Thymus (tissue), 11 donors: ENCODE data around the gene POLR1D. TPM values are rescaled to one million over a fixed set of nuclear protein-coding genes. Genes with fewer than 3 reads are reported as not detected.
"Not testable (repeated sequence)": the region's sequence is repeated elsewhere in the genome, so short reads cannot be mapped to it uniquely, and the experiment has no call there.

Source experiments
- DNase-seq, 9 donors: peaks; one replicate each; pipeline ENCODE4 v3.0.0-alpha.2; 2013; ENCODE audit warnings: low spot score in 9 of 9, low read depth in 6 of 9, missing footprints in 1 of 9
- H3K27ac ChIP-seq, 2 donors: one replicate each; pipeline ENCODE4 v1.5.1; 2013; ENCODE audit warnings: control low read depth in 1 of 2, low read depth in 1 of 2, low read length in 1 of 2, mild to moderate bottlenecking in 1 of 2, moderate library complexity in 1 of 2
- H3K27me3 ChIP-seq, 2 donors: one replicate each; pipeline ENCODE4 v1.5.1; 2013; ENCODE audit warnings: low read length in 1 of 2; ENCODE audit not compliant: control insufficient read depth in 2 of 2, insufficient read depth in 1 of 2
- H3K36me3 ChIP-seq, 2 donors: one replicate each; pipeline ENCODE4 v1.5.1; 2013; ENCODE audit warnings: low read length in 1 of 2, mild to moderate bottlenecking in 1 of 2, moderate library complexity in 1 of 2; ENCODE audit not compliant: control insufficient read depth in 2 of 2, insufficient read depth in 2 of 2
- H3K4me1 ChIP-seq, 2 donors: one replicate each; pipeline ENCODE4 v1.5.1; 2013; ENCODE audit warnings: low read length in 2 of 2; ENCODE audit not compliant: control insufficient read depth in 2 of 2, insufficient read depth in 2 of 2
- H3K4me3 ChIP-seq, 2 donors: one replicate each; pipeline ENCODE4 v1.5.1; 2013; ENCODE audit warnings: low read length in 2 of 2, control low read depth in 1 of 2, mild to moderate bottlenecking in 1 of 2
- H3K9me3 ChIP-seq, 2 donors: one replicate each; pipeline ENCODE4 v1.5.1; 2013; ENCODE audit warnings: low read length in 1 of 2, mild to moderate bottlenecking in 1 of 2; ENCODE audit not compliant: control insufficient read depth in 2 of 2, insufficient read depth in 1 of 2
- WGBS: extraction: QIAGEN DNeasy Blood & Tissue Kit; methylation state at CpG from one replicate; pipeline ENCODE4 v1.1.7; 2013; 5-methylcytosine and 5-hydroxymethylcytosine counted together
- polyA plus RNA-seq: library from polyadenylated mRNA; stranded (reverse); fragments of 200-250 nt; gene quantifications from one replicate; pipeline ENCODE4 v1.2.3, GENCODE V29; 2013
- total RNA-seq: library from RNA; stranded (reverse); fragments of 120-200 nt; gene quantifications from one replicate; pipeline ENCODE4 v1.2.4, GENCODE V29; 2013
- donor health status: healthy.

The POLR1D gene
- total and polyA plus RNA-seq, 2 donors = 122 to 221 TPM

DNA sequence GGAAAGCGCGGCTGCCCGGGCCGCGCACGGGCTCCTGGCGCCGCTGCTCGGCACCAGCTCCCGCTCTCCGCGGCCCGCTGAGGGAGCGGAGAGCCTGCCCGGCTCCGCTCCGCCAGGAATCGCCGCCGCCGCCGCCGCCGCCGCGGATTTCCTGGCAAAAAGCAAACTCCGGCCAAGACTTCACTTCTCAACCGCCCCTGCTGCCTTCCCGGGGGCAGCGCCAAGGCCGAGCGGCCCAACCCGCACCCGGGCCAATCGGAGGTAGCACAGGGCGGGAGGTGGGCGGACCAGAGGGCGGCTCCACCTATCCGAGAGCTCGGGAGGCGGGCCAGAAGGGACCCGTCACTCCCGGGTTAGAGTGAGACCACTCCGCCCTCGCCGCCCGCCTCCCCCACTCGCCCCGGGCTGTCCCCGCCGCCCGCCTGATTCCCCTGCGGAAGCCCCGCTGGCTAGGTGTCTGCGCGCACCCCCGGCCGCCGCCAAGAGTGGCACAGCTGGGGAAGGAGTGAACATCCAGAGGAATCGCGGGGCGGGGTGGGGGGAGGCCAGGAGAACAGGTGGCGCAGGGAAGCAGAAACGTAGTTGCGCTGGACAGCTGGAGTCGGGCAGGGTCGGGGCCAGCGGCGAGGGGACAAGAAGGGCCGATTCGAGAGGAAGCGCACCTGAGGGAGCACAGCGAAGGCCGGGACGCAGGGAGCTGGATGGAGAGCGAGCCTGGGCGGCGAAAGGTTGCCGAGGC, 1.1 kb upstream of the POLR1D start, which contains the start of gene LNX2:
Gene LNX2, minus strand, starts transcription at position 153 of the 739 bp plus-strand sequence. CDS start 38,826 bp downstream, outside the sequence.
- Histone ChIP-seq H3K27ac (peak within 1 kb of the TSS; percentile 97 to 98), H3K4me1 (peaks cover 22% of the 10 kb centered on the region in 2 donors), H3K27me3 (no peaks in the 10 kb centered on the region), H3K4me3 (peak within 1 kb of the TSS; percentile 59 to 91), H3K36me3 (peaks cover 0 to 25% of the 10 kb centered on the region in 2 donors), H3K9me3 (peaks cover 0 to 1% of the 10 kb centered on the region in 2 donors)
- peak; percentile 77 to 97 (median 92) for DNase-seq
- under 1% methylated on average over 79 of the region's 79 CpGs for WGBS

DNA sequence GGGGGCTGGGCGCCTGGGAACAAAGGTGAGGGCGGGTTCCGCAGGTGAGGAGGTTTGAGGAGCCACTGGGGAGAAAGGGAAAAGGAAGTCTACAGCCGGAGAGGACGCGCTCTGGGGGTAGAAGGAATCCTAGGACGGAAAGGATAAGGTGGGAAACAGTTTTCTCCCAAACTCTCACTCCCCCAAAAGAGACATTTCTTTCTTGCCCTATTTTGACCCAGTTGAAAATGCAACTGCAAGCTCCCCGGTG, 651 bp upstream of the POLR1D start:
- Histone ChIP-seq H3K27ac (peak overlapping the region; percentile 97 to 98), H3K27me3 (no peaks in the 10 kb centered on the region), H3K4me1 (peaks cover 22% of the 10 kb centered on the region in 2 donors), H3K36me3 (peaks cover 0 to 29% of the 10 kb centered on the region in 2 donors), H3K9me3 (peaks cover 0 to 1% of the 10 kb centered on the region in 2 donors), H3K4me3 (peak overlapping the region; percentile 59 to 91)
- WGBS = 2% methylated on average over 8 of the region's 8 CpGs
- DNase-seq = peak in 1 of 9 donors; percentile 55

DNA sequence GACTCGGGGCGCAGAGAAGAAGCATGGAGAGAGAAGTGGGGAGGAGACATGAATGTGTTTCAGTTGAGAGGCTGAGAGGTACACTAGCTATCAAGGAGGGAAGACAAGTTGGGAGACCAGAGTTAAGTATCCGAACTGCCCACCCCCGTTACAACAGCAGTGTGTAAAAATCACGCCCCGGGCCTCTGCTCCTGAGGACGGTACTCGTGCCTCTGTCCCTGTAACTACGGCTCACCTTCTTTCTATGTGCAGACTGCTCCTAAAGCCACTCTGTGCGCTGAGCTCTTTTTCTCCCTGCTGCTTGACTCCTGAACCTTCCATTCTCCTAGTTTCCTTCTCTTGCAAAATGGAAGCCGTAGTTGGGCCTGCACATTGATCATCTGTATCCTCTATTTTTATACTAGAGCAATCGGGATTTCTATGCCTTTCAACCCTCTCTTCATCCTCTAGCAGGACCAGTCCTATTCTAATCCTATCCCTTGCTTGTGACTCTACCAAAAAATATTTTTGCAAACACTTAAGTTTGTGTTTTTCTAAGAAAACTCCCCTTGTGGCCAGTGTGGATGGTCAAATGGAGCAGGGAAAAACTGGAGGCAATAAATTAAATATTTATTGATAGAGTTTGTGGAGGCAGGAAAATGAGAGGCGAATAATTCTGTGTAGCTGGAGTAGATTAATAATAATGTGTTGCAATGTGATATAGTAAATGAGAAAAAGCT, 569 bp downstream of the POLR1D start:
- H3K4me1 ChIP-seq = peaks cover 22% of the 10 kb centered on the region in 2 donors
- peaks cover 0 to 1% of the 10 kb centered on the region in 2 donors for H3K9me3 ChIP-seq
- H3K36me3 ChIP-seq = peaks cover 0 to 30% of the 10 kb centered on the region in 2 donors
- WGBS = 11% methylated on average over 13 of the region's 13 CpGs
- H3K27ac ChIP-seq = peak overlapping the region; percentile 79 to 97
- no peaks in the 10 kb centered on the region for H3K27me3 ChIP-seq
- peak overlapping the region; percentile 59 to 91 for H3K4me3 ChIP-seq
- DNase-seq = peak in 2 of 9 donors; percentile 6 to 21

DNA sequence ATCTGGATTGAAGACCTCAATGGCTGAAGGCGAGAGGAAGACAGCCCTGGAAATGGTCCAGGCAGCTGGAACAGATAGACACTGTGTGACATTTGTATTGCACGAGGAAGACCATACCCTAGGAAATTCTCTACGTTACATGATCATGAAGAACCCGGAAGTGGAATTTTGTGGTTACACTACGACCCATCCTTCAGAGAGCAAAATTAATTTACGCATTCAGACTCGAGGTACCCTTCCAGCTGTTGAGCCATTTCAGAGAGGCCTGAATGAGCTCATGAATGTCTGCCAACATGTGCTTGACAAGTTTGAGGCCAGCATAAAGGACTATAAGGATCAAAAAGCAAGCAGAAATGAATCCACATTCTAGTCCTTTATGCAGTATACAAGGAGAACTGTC, 1.2 kb downstream of the POLR1D start:
- peaks cover 0 to 1% of the 10 kb centered on the region in 2 donors for H3K9me3 ChIP-seq
- H3K27ac ChIP-seq = no peak overlapping the region
- no peak for DNase-seq
- peaks cover 0 to 31% of the 10 kb centered on the region in 2 donors for H3K36me3 ChIP-seq
- H3K4me3 ChIP-seq = no peak overlapping the region
- WGBS = 97% methylated on average over 7 of the region's 7 CpGs
- H3K4me1 ChIP-seq = peaks cover 22% of the 10 kb centered on the region in 2 donors
- no peaks in the 10 kb centered on the region for H3K27me3 ChIP-seq

DNA sequence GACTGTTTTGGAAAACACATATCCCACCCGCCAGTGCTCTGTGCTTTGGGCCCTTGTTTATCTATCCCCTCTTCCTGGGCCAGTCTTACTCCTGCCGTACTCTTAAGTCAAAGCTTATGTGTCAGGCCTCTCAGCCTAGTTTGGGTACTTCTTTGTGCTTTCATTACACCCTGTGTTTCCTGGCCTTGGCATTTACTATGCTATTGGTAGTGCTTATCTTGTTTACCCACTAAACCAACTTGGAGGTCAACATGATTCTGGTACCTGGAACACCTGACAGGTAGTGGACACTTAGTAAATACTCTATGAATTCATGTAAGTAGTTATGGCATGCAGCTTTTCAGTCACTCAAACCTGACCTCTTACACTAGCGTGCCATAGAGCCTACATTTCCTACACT, 2.4 kb downstream of the POLR1D start:
- H3K4me1 ChIP-seq = peaks cover 18 to 22% of the 10 kb centered on the region in 2 donors
- no peak for DNase-seq
- no peak overlapping the region for H3K27ac ChIP-seq
- 99% methylated on average over 3 of the region's 3 CpGs for WGBS
- H3K27me3 ChIP-seq = no peaks in the 10 kb centered on the region
- peaks cover 0 to 1% of the 10 kb centered on the region in 2 donors for H3K9me3 ChIP-seq
- H3K36me3 ChIP-seq = peaks cover 0 to 31% of the 10 kb centered on the region in 2 donors
- no peak overlapping the region for H3K4me3 ChIP-seq

DNA sequence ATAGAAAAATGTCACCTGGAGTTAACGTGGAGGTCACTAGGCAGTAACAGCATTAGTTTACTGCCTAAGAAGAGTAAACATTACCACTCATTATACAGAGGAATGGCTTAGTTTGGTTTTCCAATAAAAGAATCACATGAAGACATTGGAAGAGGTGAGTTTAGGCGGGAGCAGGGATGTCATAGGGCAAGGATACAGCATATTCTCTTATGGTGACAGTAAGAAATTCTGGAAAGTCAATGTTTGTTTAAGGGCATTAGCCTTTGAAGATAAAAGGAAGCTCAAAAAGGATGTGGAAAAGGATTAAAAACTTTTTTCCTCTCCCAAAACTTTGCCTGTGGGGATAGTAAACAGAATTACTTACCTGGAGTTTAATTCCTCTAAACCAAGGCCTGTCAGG, 4.1 kb downstream of the POLR1D start:
- DNase-seq = no peak
- WGBS = 97% methylated on average over 2 of the region's 2 CpGs
- Histone ChIP-seq H3K9me3 (peaks cover 0 to 1% of the 10 kb centered on the region in 2 donors), H3K27ac (no peak overlapping the region), H3K36me3 (peaks cover 0 to 33% of the 10 kb centered on the region in 2 donors), H3K27me3 (no peaks in the 10 kb centered on the region), H3K4me1 (peaks cover 13 to 16% of the 10 kb centered on the region in 2 donors), H3K4me3 (no peak overlapping the region)

DNA sequence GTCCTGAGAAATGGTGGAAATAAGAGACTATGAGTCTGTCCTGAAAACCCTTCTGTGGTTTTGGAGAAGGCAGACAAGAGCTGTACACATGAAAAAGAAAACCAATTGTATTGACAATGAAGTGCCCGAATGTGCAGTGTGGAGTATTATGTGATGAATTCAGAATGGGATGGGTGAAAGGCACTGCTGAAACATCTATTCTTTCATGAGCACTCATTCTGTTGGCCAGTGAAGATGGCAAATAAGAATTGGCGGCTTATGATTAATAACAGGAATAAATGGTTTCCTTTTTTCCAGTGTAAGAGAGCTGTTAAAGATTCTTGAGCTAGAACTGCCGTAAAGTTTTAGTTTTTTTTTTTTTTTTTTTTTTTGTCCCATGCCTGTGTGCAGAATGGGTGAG, 5.7 kb downstream of the POLR1D start:
- no peak for DNase-seq
- peaks cover 14% of the 10 kb centered on the region in 2 donors for H3K4me1 ChIP-seq
- WGBS = 93% methylated on average over 3 of the region's 3 CpGs

DNA sequence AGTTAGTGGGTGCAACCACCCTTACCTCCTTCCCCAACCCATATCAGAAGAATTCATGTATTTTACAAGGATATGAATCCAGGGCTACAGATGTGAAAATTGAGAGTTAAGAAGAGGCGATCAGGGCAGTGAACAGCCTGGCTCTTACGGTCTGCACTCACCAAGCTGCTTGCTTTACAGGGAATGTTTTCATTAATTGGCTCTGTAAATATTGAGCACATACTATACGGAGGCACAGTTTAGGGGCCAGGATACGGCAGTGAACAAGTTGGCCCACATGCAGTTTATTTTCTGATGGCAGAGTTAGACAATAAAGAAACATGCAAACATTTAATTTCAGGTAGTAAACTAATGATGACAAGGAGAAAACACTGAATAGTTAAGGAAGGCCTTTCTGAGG, 6.4 kb downstream of the POLR1D start:
- WGBS = 89% methylated on average over 4 of the region's 4 CpGs
- Histone ChIP-seq H3K4me1 (peaks cover 7 to 10% of the 10 kb centered on the region in 2 donors), H3K36me3 (peaks cover 7 to 35% of the 10 kb centered on the region in 2 donors), H3K27me3 (no peaks in the 10 kb centered on the region), H3K9me3 (no peaks in the 10 kb centered on the region), H3K4me3 (no peak overlapping the region), H3K27ac (no peak overlapping the region)
- no peak for DNase-seq

More for the DNA sequence above, 5.7 kb downstream of the POLR1D start:
- Histone ChIP-seq H3K27ac (no peak overlapping the region), H3K27me3 (no peaks in the 10 kb centered on the region), H3K9me3 (peaks cover 0 to 1% of the 10 kb centered on the region in 2 donors), H3K36me3 (peaks cover 4 to 38% of the 10 kb centered on the region in 2 donors), H3K4me3 (no peak overlapping the region)

DNA sequence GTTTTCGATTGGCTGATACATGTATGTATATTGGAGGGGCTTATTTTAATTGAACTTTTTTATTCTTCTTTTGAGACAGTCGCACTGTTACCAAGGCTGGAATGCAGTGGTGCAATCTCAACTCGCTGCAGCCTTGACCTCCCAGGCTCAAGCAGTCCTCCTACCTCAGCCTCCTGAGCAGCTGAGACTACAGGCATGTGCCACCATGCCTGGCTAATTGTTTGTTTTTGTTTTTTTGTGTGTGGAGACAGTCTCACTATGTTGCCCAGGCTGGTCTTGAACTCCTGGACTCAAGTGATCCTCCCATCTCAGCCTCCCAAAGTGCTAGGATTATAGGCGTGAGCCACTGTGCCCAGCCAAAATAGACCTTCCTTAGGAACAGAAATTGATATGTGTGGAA, 7.1 kb downstream of the POLR1D start:
- not testable (repeated sequence) for H3K27me3 ChIP-seq, DNase-seq, H3K9me3 ChIP-seq, H3K4me1 ChIP-seq, H3K4me3 ChIP-seq, H3K27ac ChIP-seq
- 97% methylated on average over 4 of the region's 4 CpGs for WGBS
- H3K36me3 ChIP-seq = peaks cover 7 to 29% of the 10 kb centered on the region in 2 donors
